Activated CD4-positive, alpha-beta T cell treated with anti-CD3 and anti-CD28 coated beads, Interleukin-2, amount 50 U/mL, for 16 hours (primary cell): Measurements from ENCODE around the gene FLAD1.
"Not testable (repeated sequence)": the region's sequence is repeated elsewhere in the genome, so short reads cannot be mapped to it uniquely, and the experiment has no call there.

Source experiments
- DNase-seq: peaks from one replicate; pipeline ENCODE4 v3.0.0-alpha.2; 2020

The FLAD1 gene

GRCh38 chr1:154969860-154970452 lies 13.2 kb upstream of the FLAD1 start:
- no peak for DNase-seq

- DNase-seq = peak; percentile 60
These were observed 12.4 kb upstream of the FLAD1 start, which contains the start of gene SHC1 for GRCh38 chr1:154970631-154971340. SHC1 (minus strand) TSS chr1:154970747; CDS start chr1:154970526, 221 bp downstream.

GRCh38 chr1:154971341-154971998 lies 11.7 kb upstream of the FLAD1 start:
- no peak for DNase-seq

GRCh38 chr1:154972213-154972516 lies 11.0 kb upstream of the FLAD1 start:
- DNase-seq = no peak

- DNase-seq = no peak
These were observed 10.4 kb upstream of the FLAD1 start for GRCh38 chr1:154972517-154973343.

- DNase-seq = peak; percentile 97
These were observed 9.6 kb upstream of the FLAD1 start for GRCh38 chr1:154973344-154974101.

GRCh38 chr1:154974102-154974807 lies 8.9 kb upstream of the FLAD1 start, which contains the start of gene CKS1B:
CKS1B (plus strand) TSS chr1:154974681; CDS start chr1:154974746, 65 bp downstream.
- DNase-seq = peak; percentile 99

GRCh38 chr1:154974808-154975408 lies 8.2 kb upstream of the FLAD1 start:
- peak; percentile 98 for DNase-seq

GRCh38 chr1:154975409-154976059 lies 7.6 kb upstream of the FLAD1 start:
- DNase-seq = peak; percentile 69

GRCh38 chr1:154977762-154978161 lies 5.4 kb upstream of the FLAD1 start:
- not testable (repeated sequence) for DNase-seq

GRCh38 chr1:154978360-154978759 lies 4.8 kb upstream of the FLAD1 start:
- DNase-seq = no peak

GRCh38 chr1:154982341-154982740 lies 803 bp upstream of the FLAD1 start:
- no peak for DNase-seq

- DNase-seq = no peak
These were observed 777 bp downstream of the FLAD1 start for GRCh38 chr1:154983776-154984466.

GRCh38 chr1:154986736-154987135 lies 3.6 kb downstream of the FLAD1 start:
- DNase-seq = not testable (repeated sequence)

- DNase-seq = no peak
These were observed 4.2 kb downstream of the FLAD1 start for GRCh38 chr1:154987326-154987725.

- no peak for DNase-seq
These were observed 5.2 kb downstream of the FLAD1 start for GRCh38 chr1:154988058-154988954.

GRCh38 chr1:154989195-154989860 lies 6.2 kb downstream of the FLAD1 start:
- no peak for DNase-seq

GRCh38 chr1:154990276-154990675 lies 7.1 kb downstream of the FLAD1 start:
- no peak for DNase-seq
